Measurements from ENCODE around the gene PDE2A.
A peak's percentile ranks its signal among the peaks of the same experiment; 100 is the strongest.

The PDE2A gene

DNA sequence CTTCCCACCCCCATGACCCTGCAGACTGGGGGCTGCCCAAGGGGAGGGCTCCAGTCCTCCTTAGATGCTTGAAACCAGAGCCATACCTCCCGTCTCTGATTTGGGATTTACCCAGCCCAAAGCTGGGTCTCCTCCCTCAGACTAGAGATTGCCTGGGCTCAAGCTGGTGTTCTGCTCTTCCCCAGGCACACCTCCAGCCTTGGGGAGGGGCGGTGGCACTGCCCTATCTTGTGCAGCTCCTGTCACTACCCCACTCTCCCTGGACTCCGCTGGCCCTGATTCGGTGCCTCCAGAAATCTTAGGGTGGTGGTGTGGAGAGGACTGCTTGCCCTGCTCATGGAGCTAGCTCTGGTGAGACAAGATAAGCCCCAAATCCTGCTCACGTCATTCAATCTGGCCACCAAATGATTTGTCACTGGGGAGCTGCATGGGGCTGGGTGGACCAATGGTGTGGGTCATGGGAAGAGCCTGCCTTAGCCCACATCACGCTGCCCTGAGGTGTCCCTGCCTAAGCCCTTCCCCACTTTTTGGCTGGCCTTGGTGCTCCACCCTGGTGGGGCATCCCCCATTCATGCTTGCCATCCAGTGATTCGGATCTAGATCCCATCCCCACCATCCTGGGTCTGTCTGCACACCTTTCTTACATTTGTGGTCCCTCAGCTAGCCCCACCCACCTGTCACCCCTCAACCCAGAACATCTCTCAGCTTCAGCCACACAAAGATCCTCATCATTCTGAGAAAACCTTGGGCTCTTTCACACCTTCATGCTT is 87.7 kb downstream of the PDE2A start:
- DNase-seq, result no peak

DNA sequence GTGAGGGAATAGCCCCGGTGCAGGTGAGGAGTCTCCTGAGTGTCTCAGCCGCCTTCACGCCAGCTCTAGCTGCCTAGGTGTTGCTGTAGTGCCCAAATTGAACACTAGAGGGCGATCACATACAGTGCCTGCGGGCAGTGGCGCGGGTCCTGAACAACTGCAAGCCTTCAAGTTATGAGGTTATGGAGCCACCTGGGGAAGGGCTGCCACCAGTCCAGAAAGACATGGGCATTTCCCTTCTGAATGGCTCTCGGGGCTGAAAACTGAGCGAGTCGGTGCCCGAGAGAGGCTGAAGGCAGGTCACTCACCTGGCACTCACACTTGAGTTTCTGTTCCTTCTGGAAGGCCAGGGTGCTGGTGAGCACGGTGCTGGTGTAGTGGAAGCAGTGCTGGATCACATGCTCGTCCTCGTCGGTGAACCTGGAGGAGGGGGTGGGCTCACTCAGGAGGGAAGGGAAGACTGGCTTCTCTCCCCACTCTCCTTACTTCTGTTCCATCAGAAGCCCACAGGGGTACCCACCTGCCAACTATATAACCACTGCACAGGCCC is 88.4 kb downstream of the PDE2A start:
- peak; percentile 64 to 76 (median 75) for DNase-seq

DNA sequence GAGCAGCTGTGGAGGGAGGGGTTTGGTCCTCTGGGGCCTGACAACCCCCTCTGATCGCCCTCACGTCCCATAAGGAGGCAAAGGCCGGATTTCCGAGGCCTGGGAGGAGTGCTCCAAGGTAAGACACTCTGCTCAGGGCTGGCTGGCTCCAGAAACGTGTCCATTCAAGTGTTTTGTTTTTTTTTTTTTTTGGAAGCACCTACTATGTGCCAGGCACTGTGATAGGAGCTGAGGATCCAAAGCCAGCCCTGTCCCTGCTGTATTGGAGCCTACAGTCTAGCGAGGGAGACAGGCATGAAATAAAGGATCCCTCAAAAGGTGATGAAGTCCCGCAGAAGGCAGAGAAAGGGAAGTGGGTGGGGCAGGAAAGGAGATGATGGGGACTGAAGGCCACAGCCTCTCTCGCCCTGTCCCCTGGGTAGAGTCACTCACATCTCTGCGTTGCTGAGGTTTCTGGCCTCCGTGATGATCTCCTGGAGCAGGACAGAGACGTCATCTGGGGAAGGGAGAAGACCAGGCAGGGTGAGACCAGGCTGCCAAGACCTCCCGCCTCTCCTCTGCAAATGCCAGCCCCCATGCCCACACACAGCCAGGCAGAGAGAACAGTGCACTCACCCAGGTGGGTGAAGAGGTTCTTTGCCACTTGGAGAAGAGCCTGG is 89.2 kb downstream of the PDE2A start:
- peak in 1 of 3 donors; percentile 15 for DNase-seq

DNA sequence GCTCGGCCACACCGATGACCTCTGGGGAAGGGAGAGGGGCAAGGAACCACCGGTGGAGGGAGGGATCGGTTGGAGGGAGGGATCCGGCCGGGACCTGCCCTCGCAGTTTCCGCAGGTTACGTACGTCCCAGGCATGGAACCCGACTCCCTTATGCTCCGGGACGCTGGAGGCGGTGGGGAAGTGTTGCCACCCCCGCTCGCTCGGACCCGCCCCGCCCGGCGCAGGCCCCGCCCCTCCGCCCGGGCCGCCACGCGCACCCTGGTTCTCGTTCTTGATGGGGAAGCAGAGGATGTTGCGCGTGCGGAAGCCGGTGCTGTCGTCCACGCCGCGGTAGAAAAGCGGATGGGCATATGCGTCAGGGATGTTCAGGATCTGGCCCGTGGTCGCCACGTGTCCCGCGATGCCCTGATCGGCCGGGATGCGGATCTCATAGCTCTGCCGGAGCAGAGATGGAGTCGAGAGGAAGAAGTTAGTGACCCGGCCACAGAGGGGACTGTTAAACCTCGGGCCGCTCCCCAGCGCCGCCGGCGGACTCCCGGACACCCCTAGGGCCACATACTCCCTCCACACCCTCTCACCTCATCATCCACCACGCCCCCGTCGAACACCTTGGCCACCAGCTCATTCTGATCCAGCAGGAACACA is 89.8 kb downstream of the PDE2A start:
- peak; percentile 88 to 93 (median 91) for DNase-seq

DNA sequence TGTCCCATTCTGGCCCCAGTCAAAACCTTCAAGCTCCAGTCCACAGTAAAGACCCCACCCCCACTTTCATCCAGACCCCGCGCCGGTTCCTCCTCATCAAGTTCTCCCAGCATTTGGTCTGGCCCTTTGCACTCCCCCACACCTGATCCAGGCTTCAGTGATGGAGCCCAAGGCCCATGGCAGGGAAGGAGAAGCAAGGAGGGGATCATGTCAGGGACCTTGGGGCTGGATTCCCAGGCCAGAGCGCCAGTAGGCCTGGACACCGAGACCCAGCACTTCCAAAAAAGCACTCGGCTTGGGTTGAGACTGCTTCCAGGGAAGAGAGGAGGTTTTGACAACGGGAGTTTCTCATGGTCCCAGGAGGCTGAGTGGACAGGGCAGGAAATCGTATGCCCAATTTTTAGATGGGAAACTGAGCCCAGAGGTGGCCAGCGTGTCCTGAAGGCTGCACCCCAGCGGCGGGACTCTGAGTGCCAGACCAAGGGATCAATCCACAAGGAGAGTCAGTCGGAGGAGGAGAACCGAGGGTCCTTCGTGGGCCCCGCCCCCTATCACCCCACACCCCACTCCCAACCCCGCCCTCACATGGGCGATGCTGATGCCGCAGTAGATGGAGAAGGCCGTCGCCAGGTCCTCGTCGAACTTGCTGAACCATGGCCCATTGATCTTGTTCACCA is 90.5 kb downstream of the PDE2A start:
- DNase-seq, result no peak

DNA sequence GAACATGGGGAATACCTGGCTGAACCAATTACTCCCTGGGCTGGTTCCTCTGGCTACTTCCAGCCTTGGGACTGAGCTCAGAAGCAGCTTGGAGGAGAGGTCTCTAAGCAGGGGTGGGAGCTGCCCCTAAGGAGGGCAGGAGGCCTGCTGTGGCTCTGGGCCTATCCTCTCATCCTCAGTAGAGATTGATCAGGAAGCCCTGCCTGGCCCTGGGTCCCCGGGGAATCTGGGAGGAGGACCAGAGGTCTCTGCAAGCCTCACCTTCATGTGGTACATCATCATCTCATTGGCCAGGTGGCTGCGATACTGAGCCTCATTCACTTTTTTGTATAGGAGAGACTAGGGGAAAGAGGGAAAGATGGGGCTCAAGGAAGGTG is 91.1 kb downstream of the PDE2A start:
- DNase-seq, result no peak

DNA sequence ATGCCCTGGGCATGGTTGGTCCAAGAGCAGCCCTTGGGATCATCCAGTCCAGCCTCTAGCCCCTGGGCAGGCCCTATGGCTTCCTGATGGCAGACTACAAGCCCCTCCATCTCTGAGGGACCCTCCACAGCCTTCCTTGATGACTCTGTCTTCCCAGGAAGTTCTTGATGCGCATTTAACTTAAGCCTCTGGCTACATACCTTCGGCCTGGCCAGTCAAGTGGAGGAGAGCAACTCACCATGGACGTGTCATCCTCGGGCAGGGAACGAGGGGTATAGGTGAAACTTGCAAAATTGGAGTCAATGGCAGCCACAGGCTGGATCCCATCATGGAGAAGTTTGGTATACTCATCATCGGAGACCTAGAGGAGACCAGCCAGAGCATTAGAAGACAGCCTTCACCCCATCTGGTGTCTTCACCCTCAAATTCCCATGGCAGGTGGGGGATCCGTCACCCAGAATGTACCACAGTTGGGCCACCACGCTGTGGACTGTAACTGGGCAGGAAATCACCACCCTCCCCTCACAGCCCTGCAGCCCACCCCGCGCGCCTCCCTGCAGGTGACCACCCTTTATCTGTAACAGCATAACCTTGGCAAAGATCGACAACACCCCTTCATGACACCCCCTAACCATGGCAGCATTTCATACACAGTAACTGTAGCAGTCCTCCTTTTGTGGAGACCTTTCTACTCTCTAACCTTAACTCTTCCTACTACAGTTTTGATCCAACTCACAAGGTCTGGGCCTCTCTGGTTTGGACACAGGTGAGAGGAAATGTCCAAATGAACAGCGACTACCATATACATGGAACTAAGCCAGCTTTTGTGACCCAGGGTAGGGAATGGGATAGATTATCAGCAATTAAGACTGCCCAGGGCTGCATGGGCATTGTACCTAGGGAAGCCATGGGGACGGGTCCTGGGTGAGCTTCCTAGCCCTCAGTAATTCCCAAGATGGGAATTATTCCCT is 91.7 kb downstream of the PDE2A start:
- no peak for DNase-seq

DNA sequence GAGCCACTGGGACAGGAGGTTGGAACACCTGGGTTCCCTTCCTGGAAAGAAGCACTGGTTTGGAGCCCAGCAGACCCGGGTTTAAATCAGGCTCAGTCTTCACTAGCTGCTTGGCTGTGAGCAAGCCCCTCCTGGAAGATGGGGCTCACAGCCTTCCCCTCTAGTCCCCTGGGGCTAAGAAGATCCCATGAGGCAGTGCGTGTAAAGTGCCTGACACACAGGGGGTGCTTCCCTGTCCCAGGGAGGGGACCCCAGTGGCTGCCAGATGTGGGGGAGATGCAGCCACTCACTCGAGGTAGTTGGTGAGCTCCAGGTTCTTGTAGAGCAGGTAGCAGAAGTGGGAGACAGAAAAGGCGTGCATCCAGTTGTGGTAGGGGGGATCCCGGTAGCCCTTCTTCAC is 93.2 kb downstream of the PDE2A start:
- DNase-seq, result no peak

DNA sequence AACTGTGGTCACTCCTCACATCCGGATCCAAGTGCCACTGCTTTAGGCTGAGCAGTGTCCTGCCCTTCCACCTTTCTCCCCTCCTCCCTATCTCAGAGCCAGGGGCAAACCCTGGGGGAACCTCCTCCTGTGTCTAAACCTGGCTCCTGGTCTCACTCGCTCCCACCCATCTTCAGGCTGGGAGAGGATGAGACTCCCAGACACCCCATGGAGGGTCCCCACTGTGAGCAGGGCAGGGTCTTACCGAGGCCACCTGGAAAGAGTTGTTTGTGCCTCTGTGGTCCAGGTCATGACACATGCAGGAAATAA is 93.6 kb downstream of the PDE2A start:
- DNase-seq, result no peak

DNA sequence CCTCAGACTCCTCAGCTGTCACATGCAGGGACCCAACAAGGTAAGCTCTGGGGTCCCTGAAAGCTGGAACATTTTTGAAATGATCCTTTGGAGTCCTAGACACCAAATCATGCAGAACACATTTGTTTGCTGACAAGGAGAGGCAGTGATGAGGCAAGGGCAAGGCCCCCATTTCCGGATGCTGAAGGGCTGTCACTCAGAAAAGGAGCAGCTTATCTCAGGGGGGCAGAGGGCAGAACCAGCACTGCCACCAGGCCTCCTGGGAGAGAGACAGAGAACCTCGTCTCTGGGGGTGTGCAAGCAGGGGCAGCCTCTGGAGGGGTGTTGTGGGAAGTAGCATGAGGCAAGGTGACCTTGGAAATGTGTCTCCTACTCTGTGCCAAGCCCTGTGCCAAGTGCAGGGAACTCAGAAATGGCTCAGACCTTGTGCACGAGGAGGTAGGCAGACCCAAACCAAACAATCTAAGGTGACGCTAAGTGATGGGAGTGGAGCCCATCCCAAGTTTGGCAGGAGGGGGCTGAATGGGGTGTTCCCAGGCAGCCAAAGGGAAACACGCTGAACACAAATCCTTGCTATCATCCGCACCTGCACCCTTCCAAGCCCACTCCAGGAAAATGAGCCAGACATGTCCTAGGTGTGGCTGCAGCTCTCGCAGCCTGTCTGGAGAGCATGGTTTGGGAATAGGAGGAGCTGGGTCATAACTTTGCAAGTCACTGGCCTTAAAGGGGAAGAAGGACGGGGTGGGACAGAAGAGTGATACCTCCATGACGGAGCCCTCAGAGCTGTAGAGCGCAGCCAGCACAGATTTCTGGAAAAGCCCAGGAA is 94.2 kb downstream of the PDE2A start:
- DNase-seq, result no peak

DNA sequence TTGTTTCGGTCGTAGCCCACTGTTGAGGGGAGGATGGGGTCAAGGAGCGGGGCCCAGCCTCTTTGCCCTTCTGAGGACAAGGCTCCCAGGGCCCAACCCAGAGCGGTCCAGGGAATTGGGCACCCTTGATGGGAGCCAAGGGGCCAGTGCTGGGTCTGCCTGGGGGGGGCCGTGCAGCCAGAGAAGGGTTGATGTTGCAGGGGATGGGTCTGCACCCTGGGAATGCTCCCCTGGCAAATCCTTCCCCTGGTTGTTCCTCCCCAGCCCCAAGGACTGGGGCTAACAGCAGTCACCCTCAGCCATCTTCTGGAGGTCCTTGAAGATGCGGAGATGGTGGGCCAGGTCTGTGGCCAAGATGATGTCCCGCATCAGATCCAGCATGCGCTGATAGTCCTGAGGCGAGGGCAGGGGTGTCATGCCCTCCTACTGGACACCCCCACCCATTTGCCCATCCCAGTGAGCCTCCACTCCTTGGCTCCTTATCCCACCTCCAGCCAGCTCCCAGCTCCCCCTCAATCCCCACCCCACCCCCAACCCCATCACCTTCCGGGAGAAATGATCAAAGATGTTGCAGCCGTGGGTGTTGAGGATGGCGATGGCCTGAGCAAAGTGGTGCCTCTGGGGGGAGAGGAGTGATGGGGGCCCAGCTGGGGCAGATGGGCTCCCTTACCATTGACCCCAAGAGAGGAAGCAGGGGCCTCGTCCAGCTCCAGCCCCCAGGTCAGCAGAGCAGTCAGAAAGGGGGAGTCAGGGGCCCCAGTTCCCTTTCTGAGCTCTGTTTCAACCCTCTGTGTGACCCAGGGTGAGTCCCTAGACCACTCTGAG is 95.0 kb downstream of the PDE2A start:
- no peak for DNase-seq

DNA sequence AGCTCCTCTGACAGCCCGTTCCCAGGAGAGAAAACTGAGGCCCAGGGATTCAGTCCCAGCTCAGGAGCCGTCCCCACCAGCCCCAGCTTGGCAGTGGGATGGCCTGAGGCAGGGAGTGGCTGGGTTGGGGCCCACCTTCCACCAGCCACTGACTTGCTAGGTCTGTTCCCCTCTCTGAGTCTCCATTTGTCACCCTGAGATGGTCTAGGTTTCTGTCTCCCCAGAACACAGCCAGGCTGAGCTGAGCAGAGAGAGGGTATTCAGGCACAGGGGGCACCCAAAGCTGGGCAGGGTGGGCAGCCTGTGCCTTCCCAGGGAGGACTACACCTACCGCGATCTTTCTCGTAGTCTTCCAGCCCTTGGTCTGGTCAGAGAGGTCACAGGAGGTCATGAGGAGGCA is 95.7 kb downstream of the PDE2A start:
- no peak for DNase-seq

DNA sequence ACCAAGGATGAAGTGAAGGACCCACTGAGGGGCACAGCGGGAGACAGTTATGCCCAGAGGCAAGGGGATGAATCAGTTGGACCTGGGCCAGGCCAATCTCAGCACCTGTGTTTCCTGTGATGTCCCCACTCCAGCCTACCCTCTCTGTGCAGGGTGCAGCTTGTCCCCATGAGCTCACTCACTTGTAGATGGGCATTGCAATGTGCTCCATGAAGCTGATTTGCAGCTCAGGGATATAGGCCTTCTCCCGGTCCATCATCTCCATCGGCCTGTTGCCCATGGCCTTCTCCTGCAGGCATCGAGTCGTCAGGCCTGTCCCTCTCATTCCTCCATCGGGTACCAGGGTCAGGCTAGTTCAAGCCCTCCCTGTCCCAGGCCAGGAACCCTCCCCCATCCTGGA is 96.2 kb downstream of the PDE2A start:
- no peak for DNase-seq

DNA sequence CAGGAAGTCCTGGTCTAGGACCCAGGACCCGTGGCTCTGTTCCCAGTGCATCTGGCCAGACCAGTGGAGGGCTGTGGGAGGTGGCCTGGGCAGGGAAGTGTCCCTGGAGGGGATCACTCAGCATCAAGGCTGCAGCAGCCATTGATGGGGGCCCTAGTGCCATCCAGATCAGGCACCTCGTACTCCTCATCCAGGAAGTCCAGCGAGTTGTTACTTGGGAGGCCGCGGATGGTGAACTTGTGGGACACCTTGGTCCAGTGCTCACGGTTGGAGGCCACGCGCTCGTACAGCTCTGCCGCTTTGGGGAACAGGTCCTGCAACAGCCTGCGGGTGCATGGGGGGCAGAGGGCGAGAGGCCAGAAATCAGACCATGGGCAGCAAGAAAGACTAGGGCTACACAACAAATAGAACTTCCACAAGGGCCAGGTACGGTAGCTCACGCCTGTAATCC is 96.9 kb downstream of the PDE2A start:
- DNase-seq, result no peak

DNA sequence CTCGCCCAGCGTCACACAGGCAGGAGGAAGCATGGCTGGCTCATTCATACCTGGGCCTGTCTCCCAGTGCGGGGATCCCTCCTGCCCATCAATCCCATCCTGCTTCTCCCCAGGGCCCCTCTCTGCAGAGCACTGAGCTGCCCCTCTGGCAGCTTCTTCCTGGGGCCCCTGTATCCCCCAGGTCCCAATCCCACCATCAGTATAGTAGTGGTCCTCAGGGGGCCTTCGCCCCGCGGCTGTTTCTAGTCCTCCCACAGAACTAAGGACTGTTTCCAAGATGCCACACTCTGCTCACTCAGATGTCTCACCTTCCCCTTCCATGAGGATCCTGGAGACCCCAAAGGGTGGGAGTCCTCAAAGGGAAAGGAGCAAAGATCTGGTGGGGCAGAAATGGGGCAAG is 97.6 kb downstream of the PDE2A start:
- DNase-seq, result no peak

DNA sequence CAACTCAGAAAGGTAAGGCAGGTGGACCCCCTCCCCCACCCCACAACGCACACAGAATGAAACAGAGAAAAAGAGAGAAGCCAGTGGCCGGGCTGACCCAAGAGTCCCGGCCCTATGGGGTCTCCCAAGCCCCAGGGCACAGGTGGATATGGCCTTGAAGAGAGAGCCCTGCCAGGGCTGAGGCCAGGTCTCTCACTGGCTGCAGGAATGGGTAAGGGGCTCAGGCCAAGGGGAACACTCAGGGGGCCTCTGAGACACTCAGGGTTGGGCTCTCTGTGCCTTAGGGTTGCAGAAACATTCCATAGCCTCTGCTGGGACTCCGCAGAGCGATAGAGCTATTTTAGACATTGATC is 98.0 kb downstream of the PDE2A start:
- no peak for DNase-seq

DNA sequence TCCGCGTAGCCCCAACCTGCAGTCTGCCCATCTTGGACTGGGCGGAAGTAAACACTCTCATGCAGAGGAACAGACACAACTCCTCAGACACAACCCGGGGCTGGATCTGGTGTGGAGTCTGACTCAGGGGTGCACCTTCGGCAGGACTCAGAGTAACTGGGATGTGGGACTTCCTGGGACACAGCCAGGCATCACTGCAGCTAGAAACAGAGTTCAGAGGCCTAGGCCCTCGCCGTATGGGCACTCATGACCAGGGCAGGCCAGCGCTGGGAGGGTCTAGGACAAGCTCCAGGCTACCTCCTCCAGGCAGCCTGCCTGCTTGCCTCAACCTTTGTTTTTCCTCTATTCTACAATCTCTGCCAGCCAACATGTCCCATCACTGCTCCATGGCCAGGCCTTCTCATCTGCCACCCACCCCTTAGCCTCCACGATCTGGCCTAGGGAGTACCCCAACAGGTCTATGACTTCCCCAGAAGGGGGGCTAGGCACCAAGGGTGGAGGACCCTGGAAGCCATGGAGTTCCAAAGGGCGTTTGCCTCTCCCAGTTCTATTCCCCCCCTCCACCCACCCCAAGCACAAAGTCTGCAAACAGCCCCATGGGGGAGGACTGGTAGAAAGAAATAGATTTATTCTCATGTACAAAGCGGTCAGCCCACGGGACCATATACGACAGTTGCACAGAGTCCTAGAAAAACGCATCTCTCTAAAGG is 98.5 kb downstream of the PDE2A start:
- DNase-seq, result no peak

DNA sequence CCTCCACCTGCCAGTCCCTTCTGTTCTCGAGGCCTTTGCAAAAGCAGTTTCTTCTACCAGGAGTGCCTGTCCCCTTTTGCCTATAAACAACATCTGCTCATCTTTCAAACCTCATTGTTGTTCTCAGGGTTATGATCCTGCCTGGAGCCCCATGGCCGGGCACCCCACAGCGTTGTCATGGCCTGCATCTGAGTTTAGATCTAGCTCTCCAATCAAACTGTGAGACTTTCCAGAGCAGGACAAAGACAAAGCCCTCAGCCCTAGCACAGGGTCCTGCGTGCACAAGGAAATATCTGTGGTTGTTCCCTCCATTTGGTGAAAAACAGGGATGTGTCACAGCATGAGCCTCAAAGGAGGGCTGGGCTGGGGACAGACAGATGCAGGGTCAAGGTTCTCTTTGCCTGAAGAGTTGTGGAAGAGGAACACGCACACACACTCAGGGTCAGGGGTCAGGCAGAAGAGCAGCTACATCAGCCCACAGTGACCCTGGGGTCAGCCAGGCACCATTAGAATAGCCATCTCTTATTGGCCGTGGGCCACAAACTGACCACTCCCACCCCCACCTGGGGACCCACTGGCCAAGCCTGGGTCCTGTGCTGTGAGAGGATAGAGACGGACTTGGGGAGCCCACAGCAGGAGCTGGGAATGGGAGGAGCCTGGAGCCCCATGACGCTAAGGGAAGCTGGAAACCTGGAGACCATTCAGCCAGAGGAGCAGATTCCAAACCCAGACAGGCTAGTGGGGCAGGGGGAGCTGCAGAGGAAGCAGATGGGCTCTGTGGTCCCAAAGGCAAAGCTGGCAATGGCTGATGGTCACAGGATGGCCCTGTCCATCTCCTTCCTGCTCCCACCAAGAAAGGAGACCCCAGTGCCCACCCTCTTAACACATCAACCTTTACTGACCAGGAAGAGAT is 99.4 kb downstream of the PDE2A start:
- no peak for DNase-seq
